SKM-1 treated with dmso at 0.1 percent for 144 hours (cell line): ENCODE results near the gene FYN.

Source experiments
- DNase-seq: peaks from one replicate; lab custom pipeline; 2025; ENCODE audit not compliant: unreplicated experiment; lab: John Stamatoyannopoulos, UW

Gene FYN

GRCh38 chr6:111610548-111611172, 262.6 kb downstream of the FYN start:
- no peak for DNase-seq
